WTC11 (cell line): ENCODE results near the gene MYO1H.

Experiments used
- AFF4 ChIP-seq: sonication (generic); formaldehyde crosslinking; IDR thresholded peaks from 2 replicates; pipeline ENCODE4 v1.8.1; 2023; ENCODE audit warnings: mild to moderate bottlenecking, missing genetic modification reagents, borderline replicate concordance
- ATF6 ChIP-seq: sonication (generic); formaldehyde crosslinking; IDR thresholded peaks from 2 replicates; pipeline ENCODE4 v1.8.1; 2023; ENCODE audit warnings: mild to moderate bottlenecking, missing genetic modification reagents
- CTCF ChIP-seq: fragments of 200-600 bp; IDR thresholded peaks from 2 replicates; pipeline ENCODE4 v1.8.0; 2022; ENCODE audit warnings: antibody characterized with exemption
- E2F4 ChIP-seq: sonication (generic); formaldehyde crosslinking; IDR thresholded peaks from 2 replicates; pipeline ENCODE4 v1.8.1; 2022; ENCODE audit warnings: low read depth, mild to moderate bottlenecking, moderate library complexity, missing genetic modification reagents, borderline replicate concordance
- IRF2 ChIP-seq: sonication (generic); formaldehyde crosslinking; IDR thresholded peaks from 2 replicates; pipeline ENCODE4 v1.8.0; 2022; ENCODE audit warnings: low read depth, missing genetic modification reagents, borderline replicate concordance
- TEAD1 ChIP-seq: sonication (generic); formaldehyde crosslinking; IDR thresholded peaks from 2 replicates; pipeline ENCODE4 v1.8.0; 2022; ENCODE audit warnings: mild to moderate bottlenecking, missing genetic modification reagents

- TF ChIP-seq IRF2: no peak
- no peak for TF ChIP-seq TEAD1
- no peak for TF ChIP-seq ATF6 (CRISPR knock-in tag)
- no peak for TF ChIP-seq CTCF
- no peak for TF ChIP-seq E2F4
- no peak for TF ChIP-seq AFF4 (CRISPR knock-in tag)
Measured at GRCh38 chr12:109487181-109488050, 139.7 kb downstream of the MYO1H start.
